Fibroblast of pulmonary artery (primary cell): ENCODE measurements around the gene C21orf91.

Experiments
- DNase-seq: peaks from one replicate; pipeline ENCODE4 v3.0.0-alpha.2; 2010; ENCODE audit warnings: low read depth
- H3K4me3 ChIP-seq: replicated peaks from 2 replicates; pipeline ENCODE4 v1.5.1; 2011; ENCODE audit warnings: low read depth, mild to moderate bottlenecking, control low read depth, low read length, moderate library complexity
- TF ChIP-seq, protein P1 (sequence below): IDR thresholded peaks from 2 replicates; pipeline ENCODE4 v1.5.1; 2011; ENCODE audit warnings: mild to moderate bottlenecking, control low read depth, low read length, inconsistent platforms; ENCODE audit errors: missing control alignments

The C21orf91 gene

DNA sequence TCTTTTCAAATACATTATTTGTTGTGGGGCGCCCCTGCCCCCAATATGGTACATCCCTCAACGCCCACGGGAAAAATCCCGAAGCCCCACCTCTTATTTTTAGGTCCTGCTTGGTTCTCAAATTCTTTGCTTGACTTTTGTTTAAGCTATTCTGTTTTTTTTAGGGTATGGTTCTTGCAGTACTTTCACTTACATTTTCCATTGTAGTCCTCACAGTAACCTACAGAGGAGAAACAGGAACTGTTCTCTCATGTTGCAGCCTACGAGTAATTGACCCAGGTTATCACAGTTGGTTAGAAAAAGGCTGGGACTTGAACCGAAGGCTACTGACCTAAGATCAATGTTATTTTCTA lies 697 bp upstream of the C21orf91 start:
- TF ChIP-seq, protein P1, sequence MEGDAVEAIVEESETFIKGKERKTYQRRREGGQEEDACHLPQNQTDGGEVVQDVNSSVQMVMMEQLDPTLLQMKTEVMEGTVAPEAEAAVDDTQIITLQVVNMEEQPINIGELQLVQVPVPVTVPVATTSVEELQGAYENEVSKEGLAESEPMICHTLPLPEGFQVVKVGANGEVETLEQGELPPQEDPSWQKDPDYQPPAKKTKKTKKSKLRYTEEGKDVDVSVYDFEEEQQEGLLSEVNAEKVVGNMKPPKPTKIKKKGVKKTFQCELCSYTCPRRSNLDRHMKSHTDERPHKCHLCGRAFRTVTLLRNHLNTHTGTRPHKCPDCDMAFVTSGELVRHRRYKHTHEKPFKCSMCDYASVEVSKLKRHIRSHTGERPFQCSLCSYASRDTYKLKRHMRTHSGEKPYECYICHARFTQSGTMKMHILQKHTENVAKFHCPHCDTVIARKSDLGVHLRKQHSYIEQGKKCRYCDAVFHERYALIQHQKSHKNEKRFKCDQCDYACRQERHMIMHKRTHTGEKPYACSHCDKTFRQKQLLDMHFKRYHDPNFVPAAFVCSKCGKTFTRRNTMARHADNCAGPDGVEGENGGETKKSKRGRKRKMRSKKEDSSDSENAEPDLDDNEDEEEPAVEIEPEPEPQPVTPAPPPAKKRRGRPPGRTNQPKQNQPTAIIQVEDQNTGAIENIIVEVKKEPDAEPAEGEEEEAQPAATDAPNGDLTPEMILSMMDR, result no peak
- no peak for DNase-seq
- H3K4me3 ChIP-seq, result peak overlapping the region; percentile 80

DNA sequence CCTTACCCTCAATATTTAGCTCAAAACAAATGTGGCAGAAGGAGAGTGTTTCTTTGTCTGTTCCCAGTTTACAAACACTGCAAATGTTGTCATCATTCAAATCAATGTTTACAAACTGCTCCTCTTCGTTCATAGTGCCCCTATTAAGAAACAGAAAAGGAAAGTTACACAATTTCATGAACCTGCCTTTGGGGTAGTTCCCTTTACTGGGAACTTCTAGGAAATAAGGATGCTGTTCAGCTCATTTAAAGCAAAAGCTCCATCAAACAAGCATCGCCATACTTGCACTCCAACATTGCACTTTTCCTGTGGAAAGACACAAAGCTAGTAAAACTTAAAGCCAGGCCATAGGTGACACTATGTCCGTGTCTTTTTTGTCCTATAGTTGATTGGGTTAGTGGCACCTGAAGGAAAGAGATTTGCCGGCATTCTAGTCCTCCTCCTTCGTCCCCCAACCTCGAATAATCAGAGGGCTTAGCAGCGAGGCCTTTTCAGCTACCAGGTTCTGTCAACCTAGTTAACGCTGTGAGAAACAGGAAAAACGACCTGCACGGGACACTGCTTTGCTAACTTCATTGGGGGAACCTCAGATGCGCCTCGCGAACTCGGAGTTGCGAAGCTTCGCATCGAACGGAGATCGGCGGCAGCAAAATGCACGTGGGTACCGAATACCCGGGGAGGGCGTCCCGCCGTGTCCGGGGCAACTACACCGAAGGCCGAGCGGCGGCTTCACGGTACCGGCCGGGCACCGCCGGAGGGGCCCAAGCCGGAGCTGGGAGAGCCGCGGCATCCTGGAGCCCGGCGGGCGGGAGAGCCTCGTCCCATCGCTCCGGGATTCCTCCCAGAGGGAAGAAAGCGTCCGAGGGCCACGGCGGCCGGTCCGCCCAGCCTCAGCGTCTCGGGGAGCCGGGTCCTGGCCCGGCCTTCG lies 706 bp downstream of the C21orf91 start:
- TF ChIP-seq, protein P1, result no peak
- DNase-seq, result peak; percentile 49
- H3K4me3 ChIP-seq, result peak overlapping the region; percentile 80

DNA sequence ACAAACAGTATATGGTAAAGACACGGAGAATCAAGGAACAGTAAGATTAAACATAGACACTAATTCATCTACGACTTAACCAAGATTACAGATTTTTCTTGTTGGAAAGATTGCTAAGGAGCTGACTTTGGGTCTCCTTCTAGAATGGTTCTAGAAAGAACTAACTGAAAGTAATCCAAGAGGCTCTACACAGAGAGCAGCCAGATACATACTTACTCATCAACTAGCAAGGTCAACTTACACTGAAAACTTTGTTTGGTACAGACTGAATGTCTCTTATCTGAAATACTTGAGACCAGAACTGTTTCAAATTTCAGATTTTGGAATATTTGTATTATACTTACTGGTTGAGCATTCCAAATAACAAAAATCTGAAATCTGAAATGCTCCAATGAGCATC lies 5.8 kb downstream of the C21orf91 start:
- TF ChIP-seq, protein P1, result no peak
- no peak overlapping the region for H3K4me3 ChIP-seq
- DNase-seq, result no peak

DNA sequence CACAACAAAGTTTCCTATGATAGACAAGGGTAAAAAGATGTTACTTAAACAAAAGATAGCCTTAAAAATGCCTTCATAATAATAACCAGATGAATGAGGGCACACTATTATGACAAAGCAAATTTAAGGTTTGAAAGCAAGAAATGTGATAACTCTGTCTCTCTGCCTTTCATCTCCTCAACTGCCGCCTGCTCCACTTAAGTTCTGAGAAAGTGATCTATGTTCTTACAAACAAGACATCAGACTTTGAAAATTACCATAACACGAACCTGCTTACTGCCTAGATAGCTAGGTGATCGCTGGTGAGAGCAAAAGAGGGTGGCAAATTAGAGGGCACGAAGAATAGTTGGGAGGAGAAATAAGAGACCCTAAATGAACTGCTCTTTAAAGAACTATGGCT lies 13.2 kb downstream of the C21orf91 start:
- DNase-seq, result no peak

DNA sequence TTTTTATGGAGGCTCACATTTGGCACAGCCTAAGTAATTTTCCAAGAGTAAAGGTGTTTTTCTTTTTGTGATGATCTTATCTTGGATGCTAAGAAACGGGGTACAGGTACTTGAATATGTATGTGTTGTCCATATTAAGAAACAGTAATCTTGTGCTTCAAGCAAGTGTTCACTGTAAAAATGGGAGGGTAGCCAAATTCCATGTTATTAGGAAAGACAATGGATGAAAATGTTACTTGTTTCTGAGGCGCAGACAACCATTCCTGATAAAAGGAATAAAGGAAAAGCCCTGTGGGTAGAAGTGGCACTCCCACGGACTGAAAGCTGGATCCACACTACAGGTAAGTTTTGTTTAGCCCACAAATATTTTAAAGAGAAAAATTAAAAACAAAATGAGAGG lies 15.6 kb downstream of the C21orf91 start:
- no peak overlapping the region for H3K4me3 ChIP-seq
- TF ChIP-seq, protein P1, result no peak
- peak; percentile 52 for DNase-seq

More for the DNA sequence above, 13.2 kb downstream of the C21orf91 start:
- TF ChIP-seq, protein P1, result no peak
- H3K4me3 ChIP-seq, result no peak overlapping the region

DNA sequence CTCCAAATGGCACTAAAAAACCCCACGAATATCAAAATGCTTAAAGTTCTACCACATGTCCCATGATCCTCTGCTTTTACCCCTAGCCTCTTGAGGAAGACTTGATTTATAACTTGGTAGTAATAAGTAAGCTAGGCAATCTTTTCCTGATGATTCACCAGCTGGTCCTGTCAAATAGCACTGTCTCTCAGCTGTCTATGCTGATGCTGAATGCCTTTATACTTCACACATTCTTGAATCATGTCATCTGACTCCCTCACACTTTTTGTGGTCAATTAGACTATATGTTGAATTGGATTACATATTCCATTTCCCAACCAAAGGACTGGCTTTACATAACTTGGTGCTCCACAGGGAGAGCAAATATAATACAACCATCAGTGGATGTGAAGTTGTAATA lies 16.6 kb downstream of the C21orf91 start:
- TF ChIP-seq, protein P1, result no peak
- no peak overlapping the region for H3K4me3 ChIP-seq
- DNase-seq, result peak; percentile 33
